Measurements from ENCODE around the gene NDUFS3.
"Not testable (repeated sequence)": the region's sequence is repeated elsewhere in the genome, so short reads cannot be mapped to it uniquely, and the experiment has no call there.

Gene NDUFS3

DNA sequence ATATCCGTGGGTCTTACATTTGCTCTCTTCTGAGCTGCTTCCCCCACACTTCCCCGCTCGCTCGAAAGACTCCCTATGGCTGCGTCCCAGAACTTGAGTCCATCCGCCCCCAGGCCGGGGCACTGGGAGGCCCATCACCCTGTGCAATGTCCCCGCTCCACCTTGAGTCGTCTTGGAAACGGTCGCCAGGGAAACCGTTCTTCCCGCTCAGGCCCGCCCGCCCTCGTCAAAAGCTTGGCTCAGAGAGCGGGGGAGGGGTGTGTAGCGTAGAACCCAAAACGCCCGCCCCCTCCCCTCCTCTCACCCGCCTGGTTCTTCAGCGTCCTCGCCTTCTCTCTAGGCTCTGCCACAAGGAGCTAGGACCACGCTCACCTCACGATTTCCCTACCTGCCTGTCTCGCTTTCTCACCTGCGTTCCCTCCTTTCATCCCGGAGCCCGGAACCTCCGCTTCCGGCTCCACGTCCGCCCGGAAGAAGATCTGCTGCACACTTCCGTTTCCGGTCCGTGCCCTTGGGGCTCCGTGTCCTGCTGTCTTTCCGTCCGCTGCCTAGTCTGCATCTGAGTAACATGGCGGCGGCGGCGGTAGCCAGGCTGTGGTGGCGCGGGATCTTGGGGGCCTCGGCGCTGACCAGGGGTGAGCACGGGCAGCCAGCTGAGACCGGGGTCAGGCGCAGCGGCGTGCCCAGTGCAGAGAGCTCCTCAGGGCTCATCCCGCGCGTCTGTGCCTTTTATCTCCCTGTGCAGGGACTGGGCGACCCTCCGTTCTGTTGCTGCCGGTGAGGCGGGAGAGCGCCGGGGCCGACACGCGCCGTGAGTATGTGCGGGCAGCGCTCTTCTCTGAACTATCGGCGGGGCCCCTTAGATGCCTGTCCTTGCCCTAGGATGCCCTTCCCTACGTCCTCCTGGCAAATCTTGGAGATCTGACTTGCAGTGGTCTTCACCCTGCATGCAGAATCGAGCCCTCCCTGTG, at the start of gene NDUFS3, which contains the start of gene KBTBD4:
TSS of gene NDUFS3 (plus strand) at position 551 of the 971 bp plus-strand sequence. CDS start at position 569, 18 bp downstream.
TSS of gene KBTBD4 (minus strand) at position 447 of the 971 bp plus-strand sequence. CDS start at position 428, 19 bp downstream.
- peak within 1 kb of the TSS; percentile 86 for H3K27ac ChIP-seq
- TF ChIP-seq, protein P1, sequence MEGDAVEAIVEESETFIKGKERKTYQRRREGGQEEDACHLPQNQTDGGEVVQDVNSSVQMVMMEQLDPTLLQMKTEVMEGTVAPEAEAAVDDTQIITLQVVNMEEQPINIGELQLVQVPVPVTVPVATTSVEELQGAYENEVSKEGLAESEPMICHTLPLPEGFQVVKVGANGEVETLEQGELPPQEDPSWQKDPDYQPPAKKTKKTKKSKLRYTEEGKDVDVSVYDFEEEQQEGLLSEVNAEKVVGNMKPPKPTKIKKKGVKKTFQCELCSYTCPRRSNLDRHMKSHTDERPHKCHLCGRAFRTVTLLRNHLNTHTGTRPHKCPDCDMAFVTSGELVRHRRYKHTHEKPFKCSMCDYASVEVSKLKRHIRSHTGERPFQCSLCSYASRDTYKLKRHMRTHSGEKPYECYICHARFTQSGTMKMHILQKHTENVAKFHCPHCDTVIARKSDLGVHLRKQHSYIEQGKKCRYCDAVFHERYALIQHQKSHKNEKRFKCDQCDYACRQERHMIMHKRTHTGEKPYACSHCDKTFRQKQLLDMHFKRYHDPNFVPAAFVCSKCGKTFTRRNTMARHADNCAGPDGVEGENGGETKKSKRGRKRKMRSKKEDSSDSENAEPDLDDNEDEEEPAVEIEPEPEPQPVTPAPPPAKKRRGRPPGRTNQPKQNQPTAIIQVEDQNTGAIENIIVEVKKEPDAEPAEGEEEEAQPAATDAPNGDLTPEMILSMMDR (IDR thresholded peaks at IDR 0.05), result no peak
- no peak for TF ChIP-seq ZFX (IDR thresholded peaks at IDR 0.05; ENCODE audit: borderline replicate concordance)

DNA sequence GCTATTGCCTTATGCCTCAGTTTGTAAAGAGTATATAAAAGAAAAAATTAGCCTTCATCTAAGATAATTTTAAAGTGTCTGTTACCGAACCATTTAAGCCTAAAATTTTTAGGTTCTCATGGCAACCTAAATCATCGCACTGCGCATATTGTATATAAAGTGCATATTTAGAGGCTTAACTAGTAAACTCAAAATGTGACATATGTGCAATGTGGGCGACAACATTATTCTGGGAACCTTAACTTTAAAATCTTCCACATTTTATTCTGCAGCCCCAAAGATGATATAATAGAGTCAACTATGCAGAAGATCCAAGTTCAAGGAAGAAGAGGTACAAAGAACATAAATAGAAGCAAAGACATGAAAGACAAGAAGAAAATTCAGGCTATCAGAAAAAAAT, 48.9 kb upstream of the NDUFS3 start:
- TF ChIP-seq, protein P1 (IDR thresholded peaks at IDR 0.05), result no peak
- TF ChIP-seq ZFX (IDR thresholded peaks at IDR 0.05; ENCODE audit: borderline replicate concordance), result no peak
- no peak overlapping the region for H3K27ac ChIP-seq

DNA sequence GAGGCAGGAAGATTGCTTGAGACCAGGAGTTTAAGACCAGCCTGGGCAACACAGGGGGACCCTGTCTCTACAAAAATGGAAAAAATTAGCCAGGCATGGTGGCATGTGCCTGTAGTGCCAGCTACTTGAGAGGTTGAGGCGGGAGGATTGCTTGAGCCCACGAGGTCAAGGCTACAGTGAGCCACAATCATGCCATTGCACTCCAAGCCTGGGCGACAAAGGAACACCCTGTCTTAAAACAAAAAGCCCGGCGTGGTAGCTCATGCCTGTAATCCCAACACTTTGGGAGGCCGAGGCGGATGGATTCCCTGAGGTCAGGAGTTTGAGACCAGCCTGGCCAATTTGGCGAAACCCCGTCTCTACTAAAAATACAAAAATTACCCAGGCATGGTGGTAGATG, 48.2 kb upstream of the NDUFS3 start:
- H3K27ac ChIP-seq, result not testable (repeated sequence)

DNA sequence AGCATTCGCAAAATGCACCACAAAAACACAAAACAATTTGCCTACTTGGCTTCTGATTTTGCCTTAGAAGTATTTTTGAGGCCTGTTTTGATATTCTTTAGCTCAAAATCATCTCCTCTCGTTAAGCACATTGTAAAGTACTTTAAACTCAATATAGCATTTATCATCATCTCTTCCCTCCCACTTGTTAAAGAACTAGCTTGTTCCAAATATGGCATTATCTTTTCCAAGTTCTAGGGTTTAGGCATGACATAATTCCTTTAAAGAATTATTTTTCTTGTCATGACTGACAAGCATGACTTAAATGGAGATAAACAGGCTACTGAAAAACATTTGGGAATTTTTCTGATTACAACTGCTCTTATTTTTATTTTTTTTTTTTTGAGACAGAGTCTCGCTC, 47.2 kb upstream of the NDUFS3 start:
- no peak for TF ChIP-seq ZFX (IDR thresholded peaks at IDR 0.05; ENCODE audit: borderline replicate concordance)
- TF ChIP-seq, protein P1 (IDR thresholded peaks at IDR 0.05), result no peak
- no peak overlapping the region for H3K27ac ChIP-seq

DNA sequence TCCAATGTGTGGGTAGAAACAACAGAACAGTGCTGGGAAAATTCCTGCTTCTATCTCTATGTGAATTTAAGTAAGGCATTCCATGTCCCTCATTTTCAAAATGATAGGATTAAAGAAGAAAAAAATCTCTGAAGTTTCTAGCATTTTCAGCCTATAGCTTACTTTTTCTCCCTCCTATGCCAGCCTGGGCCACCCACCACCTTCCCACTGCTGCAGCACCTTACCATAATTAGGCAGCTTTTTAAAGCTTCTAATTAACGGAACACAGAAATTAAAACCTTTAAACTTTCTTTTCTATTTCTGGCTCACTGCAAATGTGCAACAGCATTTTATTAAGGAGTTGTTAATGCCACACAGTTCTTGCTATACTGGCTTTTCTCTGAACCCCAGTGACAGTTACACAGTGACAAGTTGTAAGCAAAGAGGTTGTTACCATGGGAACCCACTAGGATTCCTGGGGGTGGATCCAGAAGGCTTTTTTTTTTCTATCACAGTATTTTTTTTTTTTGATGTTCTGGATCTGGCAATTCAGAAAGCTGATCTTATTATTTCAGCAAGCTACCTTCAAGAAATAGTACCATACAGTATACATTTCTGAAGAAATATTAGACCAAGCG, 46.2 kb upstream of the NDUFS3 start:
- no peak overlapping the region for H3K27ac ChIP-seq
- no peak for TF ChIP-seq ZFX (IDR thresholded peaks at IDR 0.05; ENCODE audit: borderline replicate concordance)
- TF ChIP-seq, protein P1 (IDR thresholded peaks at IDR 0.05), result no peak

DNA sequence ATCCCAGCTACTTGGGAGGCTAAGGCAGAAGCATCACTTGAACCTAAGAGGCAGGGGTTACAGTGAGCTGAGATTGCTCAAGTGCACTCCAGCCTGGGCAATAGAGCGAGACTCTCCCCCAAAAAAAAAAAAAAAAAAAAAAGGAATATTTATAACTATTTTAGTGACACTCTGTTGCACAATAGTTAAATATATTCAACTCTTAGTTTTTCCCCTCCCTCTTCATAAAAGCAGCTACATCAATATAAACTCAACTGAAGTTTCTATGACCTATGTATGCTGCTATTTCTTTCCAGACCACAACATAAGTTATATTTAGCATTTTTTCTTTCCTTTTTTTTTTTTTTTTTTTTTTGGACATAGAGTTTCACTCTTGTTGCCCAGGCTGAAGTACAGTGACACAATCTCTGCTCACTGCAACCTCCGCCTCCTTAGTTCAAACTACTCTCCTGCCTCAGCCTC, 45.2 kb upstream of the NDUFS3 start:
- H3K27ac ChIP-seq, result no peak overlapping the region
- no peak for TF ChIP-seq ZFX (IDR thresholded peaks at IDR 0.05; ENCODE audit: borderline replicate concordance)
- TF ChIP-seq, protein P1 (IDR thresholded peaks at IDR 0.05), result no peak

DNA sequence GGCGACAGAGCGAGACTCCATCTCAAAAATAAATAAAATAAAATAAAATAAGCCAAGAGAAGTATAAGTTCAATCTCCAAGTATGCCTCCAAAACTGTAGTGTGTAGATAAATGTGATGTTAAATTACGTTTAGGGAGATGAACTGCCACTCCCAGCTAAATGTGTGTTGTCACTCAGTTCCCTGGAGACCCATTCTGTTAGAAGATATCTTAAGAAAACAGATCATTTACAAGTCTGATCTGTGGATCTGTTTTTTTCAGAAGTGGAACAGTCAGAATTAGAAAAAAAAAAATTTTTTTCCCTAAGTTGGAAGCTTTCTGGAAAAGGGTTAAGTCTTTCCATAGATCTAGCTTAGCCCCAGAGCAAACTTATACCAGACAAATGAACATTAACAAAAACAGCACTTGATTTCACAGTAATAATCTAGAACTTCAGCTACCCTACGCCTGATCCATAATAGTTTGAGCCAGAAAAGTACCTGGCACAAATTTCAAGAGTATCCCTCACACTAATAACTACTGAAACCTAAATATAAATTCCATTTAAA, 44.1 kb upstream of the NDUFS3 start:
- no peak overlapping the region for H3K27ac ChIP-seq
- TF ChIP-seq, protein P1 (IDR thresholded peaks at IDR 0.05), result no peak
- TF ChIP-seq ZFX (IDR thresholded peaks at IDR 0.05; ENCODE audit: borderline replicate concordance), result no peak
